ENCODE measurements around the gene RBMS1.

DNA sequence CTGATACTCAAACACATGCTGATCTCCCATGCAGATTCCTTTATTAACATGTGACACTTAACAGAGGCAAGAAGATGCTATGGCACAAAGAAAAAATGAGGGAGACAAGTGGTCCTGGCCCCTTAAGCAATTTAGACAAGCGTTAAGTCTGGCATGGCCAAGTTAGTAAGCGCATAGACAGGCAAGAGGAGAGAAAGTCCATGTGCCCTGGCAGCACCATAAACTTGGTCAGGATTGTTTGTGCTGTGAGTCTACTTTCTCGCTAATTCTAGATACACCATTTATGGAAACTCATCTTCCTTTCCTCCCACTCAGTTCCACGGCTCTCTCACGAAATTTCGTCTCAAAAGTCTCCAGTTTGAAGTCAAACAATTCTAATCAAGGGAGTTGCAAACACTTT, 138.9 kb downstream of the RBMS1 start:
- TF ChIP-seq, protein P1, sequence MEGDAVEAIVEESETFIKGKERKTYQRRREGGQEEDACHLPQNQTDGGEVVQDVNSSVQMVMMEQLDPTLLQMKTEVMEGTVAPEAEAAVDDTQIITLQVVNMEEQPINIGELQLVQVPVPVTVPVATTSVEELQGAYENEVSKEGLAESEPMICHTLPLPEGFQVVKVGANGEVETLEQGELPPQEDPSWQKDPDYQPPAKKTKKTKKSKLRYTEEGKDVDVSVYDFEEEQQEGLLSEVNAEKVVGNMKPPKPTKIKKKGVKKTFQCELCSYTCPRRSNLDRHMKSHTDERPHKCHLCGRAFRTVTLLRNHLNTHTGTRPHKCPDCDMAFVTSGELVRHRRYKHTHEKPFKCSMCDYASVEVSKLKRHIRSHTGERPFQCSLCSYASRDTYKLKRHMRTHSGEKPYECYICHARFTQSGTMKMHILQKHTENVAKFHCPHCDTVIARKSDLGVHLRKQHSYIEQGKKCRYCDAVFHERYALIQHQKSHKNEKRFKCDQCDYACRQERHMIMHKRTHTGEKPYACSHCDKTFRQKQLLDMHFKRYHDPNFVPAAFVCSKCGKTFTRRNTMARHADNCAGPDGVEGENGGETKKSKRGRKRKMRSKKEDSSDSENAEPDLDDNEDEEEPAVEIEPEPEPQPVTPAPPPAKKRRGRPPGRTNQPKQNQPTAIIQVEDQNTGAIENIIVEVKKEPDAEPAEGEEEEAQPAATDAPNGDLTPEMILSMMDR (IDR thresholded peaks at IDR 0.05; ENCODE audit: poor library complexity, severe bottlenecking) = no peak
- TF ChIP-seq POLR2AphosphoS5 (IDR thresholded peaks at IDR 0.05) = no peak
- TF ChIP-seq SMC3 (conservative IDR thresholded peaks at IDR 0.05; ENCODE audit: poor library complexity) = no peak
- no peak for TF ChIP-seq EZH2 (IDR thresholded peaks at IDR 0.05; ENCODE audit: borderline replicate concordance, insufficient read depth, low read length, poor library complexity, severe bottlenecking)
- no peak for TF ChIP-seq RAD21 (conservative IDR thresholded peaks at IDR 0.05)
- no peak for TF ChIP-seq TAF1 (IDR thresholded peaks at IDR 0.05; ENCODE audit: low read depth)
- no peak for TF ChIP-seq EP300 (conservative IDR thresholded peaks at IDR 0.05; ENCODE audit: poor library complexity, severe bottlenecking)

Data from neural cell (in vitro differentiated cells).